ENCODE data around the gene CUX1.

Gene CUX1

DNA sequence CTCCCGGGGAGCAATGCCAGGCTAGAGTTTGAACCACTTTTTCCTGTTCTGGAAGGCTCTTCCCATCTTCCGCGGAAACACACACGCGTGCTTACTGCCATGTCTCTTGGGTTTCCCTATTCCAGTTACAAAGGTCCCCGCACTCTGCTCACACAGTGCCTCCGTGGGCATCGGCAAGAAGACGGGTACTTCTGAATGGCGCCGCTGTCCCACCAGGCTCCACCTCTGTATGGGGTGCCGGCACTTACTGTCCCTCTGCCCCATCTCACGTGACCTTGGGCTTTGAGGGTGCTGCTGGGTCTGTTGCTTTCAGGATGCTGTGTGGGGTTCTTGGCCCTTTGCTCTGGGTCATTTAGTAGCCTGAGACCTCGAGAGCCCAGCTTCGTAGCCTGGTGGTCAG, 298.5 kb downstream of the CUX1 start:
- ChIA-PET CTCF (no interaction called here), POLR2A (no interaction called here)
- TF ChIP-seq CTCF (IDR thresholded peaks at IDR 0.05; ENCODE audit: insufficient read depth, low read length, missing control alignments) = no peak
- DNase-seq (ENCODE audit: low read depth, low spot score) = no peak
- no peak overlapping the region for H3K4me3 ChIP-seq (ENCODE audit: low read depth, low read length)

DNA sequence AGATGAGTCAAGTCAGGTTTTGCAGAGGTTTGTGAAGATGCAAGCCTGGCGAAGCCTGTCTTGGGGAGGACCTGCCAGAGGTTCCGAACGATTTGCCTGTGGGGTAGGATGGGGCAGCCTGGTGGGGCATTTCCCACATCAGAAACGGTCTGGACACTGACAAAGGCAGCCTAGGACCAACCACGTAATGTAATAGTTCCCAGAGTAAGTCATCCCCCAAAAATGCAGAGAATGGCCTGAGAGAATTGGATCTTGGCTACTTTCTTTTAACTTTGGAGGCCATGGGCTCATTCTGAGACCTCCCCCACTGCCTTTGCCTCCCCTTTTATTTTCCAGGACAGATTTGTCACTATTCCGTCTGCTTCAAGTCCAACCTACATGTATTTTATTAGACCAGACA, 300.3 kb downstream of the CUX1 start:
- CTCF ChIA-PET = interaction anchor here (1.0 to 1.2 kb wide), 3 partner anchors 9 to 131 kb away, joined by 3 read pairs; no protein-coding TSS in a partner anchor

DNA sequence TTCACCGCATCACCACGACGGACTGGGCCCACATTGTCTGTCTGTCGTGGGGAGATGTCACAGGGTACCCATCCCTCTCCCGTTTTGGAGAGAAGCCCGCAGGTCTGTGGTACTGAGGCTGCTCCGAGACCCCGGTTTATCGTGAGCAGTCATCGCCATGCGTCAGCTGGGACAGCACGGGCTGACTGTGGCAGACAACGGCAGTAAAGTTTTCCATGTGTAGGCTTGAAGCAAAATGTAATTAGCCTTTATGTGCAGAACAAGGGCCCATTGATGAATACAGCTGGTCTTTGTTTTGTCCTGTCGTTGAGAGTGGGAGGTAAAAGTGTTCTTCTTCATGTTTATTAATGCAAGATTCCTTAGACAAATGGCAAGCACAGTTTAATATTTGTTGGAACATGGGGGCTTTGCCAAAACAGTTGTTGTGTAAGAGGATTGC, 301.8 kb downstream of the CUX1 start:
- no peak overlapping the region for H3K4me3 ChIP-seq (ENCODE audit: low read depth, low read length)
- no peak for DNase-seq (ENCODE audit: low read depth, low spot score)
- no peak for TF ChIP-seq CTCF (IDR thresholded peaks at IDR 0.05; ENCODE audit: insufficient read depth, low read length, missing control alignments)
- POLR2A ChIA-PET = no interaction called here
- CTCF ChIA-PET = no interaction called here

More for the DNA sequence above, 300.3 kb downstream of the CUX1 start:
- POLR2A ChIA-PET = no interaction called here
- H3K4me3 ChIP-seq (ENCODE audit: low read depth, low read length) = no peak overlapping the region
- peak; percentile 80 for DNase-seq (ENCODE audit: low read depth, low spot score)
- TF ChIP-seq CTCF (IDR thresholded peaks at IDR 0.05; ENCODE audit: insufficient read depth, low read length, missing control alignments) = no peak

GRCh38 chr7:102119925-102120324, 302.5 kb downstream of the CUX1 start:
- CTCF ChIA-PET = no interaction called here
- POLR2A ChIA-PET = no interaction called here
- no peak for TF ChIP-seq CTCF (IDR thresholded peaks at IDR 0.05; ENCODE audit: insufficient read depth, low read length, missing control alignments)
- H3K4me3 ChIP-seq (ENCODE audit: low read depth, low read length) = no peak overlapping the region
- no peak for DNase-seq (ENCODE audit: low read depth, low spot score)

- ChIA-PET POLR2A (no interaction called here), CTCF (no interaction called here)
- DNase-seq (ENCODE audit: low read depth, low spot score) = no peak
- no peak for TF ChIP-seq CTCF (IDR thresholded peaks at IDR 0.05; ENCODE audit: insufficient read depth, low read length, missing control alignments)
- H3K4me3 ChIP-seq (ENCODE audit: low read depth, low read length) = no peak overlapping the region
Observed at GRCh38 chr7:102120666-102121195, 303.3 kb downstream of the CUX1 start.

DNA sequence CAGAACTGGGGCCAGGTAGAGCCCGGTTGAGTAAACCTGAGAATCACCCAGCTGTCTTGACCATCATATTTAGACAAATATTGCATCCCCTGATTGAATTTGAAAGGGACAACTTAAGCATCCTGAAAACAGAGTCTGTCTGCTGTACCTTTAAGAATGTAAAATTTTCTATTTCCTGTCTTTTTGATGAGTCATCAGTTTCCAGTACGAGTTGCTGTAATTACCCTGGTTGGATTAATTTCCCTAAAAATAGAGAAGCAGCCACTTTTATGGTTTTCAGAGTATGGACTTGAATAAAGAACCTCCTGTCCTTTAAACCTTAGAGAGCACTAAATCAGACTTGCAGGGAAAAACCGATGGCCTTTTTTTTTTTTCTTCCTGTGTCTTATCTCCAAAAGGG, 304.6 kb downstream of the CUX1 start:
- CTCF ChIA-PET = no interaction called here
- DNase-seq (ENCODE audit: low read depth, low spot score) = no peak
- POLR2A ChIA-PET = no interaction called here
- no peak for TF ChIP-seq CTCF (IDR thresholded peaks at IDR 0.05; ENCODE audit: insufficient read depth, low read length, missing control alignments)
- no peak overlapping the region for H3K4me3 ChIP-seq (ENCODE audit: low read depth, low read length)
